Measurements from ENCODE around the gene RGS6.

The RGS6 gene

GRCh38 chr14:72614891-72615415 lies 682.7 kb downstream of the RGS6 start:
- DNase-seq: no peak

GRCh38 chr14:72615451-72616121 lies 683.4 kb downstream of the RGS6 start:
- no peak for DNase-seq

Measured in femur (tissue), 1 donor.